ENCODE measurements around the gene LYAR.

LYAR gene

DNA sequence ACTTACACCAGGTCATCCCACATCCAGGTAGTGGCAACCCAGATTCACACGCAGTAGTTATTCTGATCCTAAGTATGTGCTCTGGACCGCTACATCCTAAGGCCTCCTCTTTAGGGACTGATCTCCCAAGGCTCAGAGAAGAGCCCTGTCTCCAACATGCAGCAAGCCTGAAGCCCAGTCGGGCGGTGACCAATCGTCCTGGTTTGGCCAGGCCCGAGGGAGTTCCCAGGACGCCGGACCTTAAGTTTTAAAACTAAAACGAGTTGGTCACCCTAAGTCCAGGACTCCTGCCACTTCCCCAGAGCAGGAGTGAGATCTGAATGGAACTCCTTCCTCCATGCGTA is 385 bp downstream of the LYAR start:
- H2AFZ ChIP-seq (ENCODE audit: low read length): no peak overlapping the region
- no peak overlapping the region for H3K27ac ChIP-seq (ENCODE audit: low read depth, low read length, poor library complexity, severe bottlenecking)
- no peaks in the 10 kb centered on the region for H3K9me2 ChIP-seq (ENCODE audit: low read depth, low read length)
- TF ChIP-seq EZH2 (IDR thresholded peaks at IDR 0.05; ENCODE audit: borderline replicate concordance, low read length): no peak
- TF ChIP-seq, protein P1, sequence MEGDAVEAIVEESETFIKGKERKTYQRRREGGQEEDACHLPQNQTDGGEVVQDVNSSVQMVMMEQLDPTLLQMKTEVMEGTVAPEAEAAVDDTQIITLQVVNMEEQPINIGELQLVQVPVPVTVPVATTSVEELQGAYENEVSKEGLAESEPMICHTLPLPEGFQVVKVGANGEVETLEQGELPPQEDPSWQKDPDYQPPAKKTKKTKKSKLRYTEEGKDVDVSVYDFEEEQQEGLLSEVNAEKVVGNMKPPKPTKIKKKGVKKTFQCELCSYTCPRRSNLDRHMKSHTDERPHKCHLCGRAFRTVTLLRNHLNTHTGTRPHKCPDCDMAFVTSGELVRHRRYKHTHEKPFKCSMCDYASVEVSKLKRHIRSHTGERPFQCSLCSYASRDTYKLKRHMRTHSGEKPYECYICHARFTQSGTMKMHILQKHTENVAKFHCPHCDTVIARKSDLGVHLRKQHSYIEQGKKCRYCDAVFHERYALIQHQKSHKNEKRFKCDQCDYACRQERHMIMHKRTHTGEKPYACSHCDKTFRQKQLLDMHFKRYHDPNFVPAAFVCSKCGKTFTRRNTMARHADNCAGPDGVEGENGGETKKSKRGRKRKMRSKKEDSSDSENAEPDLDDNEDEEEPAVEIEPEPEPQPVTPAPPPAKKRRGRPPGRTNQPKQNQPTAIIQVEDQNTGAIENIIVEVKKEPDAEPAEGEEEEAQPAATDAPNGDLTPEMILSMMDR (IDR thresholded peaks at IDR 0.05; ENCODE audit: low read length): no peak
- no peaks in the 10 kb centered on the region for H3K27me3 ChIP-seq (ENCODE audit: insufficient read depth, low read length)
- no peaks in the 10 kb centered on the region for H4K20me1 ChIP-seq (ENCODE audit: insufficient read depth, low read length)
- H3K9me3 ChIP-seq (ENCODE audit: low read length): no peaks in the 10 kb centered on the region
- H3K9ac ChIP-seq (ENCODE audit: low read length): peak overlapping the region; percentile 99
- peaks cover 22% of the 10 kb centered on the region for H3K79me2 ChIP-seq (ENCODE audit: insufficient read depth, low read length)
- peaks cover 23% of the 10 kb centered on the region for H3K36me3 ChIP-seq (ENCODE audit: insufficient read depth, low read length)
- peak overlapping the region; percentile 100 for H3K4me3 ChIP-seq (ENCODE audit: low read depth, low read length, poor library complexity, severe bottlenecking)
- H3K4me2 ChIP-seq (ENCODE audit: low read length): peak overlapping the region; percentile 97
- H3F3A ChIP-seq (ENCODE audit: insufficient read depth, low read length): no peaks in the 10 kb centered on the region
- peaks cover 34% of the 10 kb centered on the region for H3K4me1 ChIP-seq (ENCODE audit: insufficient read depth, low read length, severe bottlenecking)

DNA sequence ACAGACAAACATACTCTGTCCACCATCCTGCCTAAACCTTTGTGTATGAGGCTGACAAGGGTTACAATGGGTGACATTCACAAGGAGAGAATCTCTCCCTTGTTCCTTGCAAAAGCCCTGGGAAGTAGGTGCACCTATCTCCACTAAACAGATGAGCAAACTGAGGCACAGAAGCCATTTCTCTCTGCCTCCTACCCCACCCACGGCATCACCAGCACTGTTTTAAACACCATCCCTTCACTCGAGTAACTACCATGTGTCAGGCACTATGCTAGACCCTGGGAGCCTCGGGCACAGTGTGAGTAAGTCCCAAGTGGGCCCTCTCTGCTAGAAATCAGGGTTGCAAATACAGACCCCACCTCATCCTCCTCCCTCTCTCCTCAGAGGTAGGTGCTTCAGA is 899 bp downstream of the LYAR start:
- H3K9me2 ChIP-seq (ENCODE audit: low read depth, low read length): no peaks in the 10 kb centered on the region
- peaks cover 22% of the 10 kb centered on the region for H3K79me2 ChIP-seq (ENCODE audit: insufficient read depth, low read length)
- H3K36me3 ChIP-seq (ENCODE audit: insufficient read depth, low read length): peaks cover 28% of the 10 kb centered on the region
- H3K4me3 ChIP-seq (ENCODE audit: low read depth, low read length, poor library complexity, severe bottlenecking): peak overlapping the region; percentile 100
- H4K20me1 ChIP-seq (ENCODE audit: insufficient read depth, low read length): no peaks in the 10 kb centered on the region
- peaks cover 39% of the 10 kb centered on the region for H3K4me1 ChIP-seq (ENCODE audit: insufficient read depth, low read length, severe bottlenecking)
- no peaks in the 10 kb centered on the region for H3K27me3 ChIP-seq (ENCODE audit: insufficient read depth, low read length)
- no peaks in the 10 kb centered on the region for H3F3A ChIP-seq (ENCODE audit: insufficient read depth, low read length)
- no peak overlapping the region for H3K27ac ChIP-seq (ENCODE audit: low read depth, low read length, poor library complexity, severe bottlenecking)
- H3K9me3 ChIP-seq (ENCODE audit: low read length): no peaks in the 10 kb centered on the region
- H3K9ac ChIP-seq (ENCODE audit: low read length): peak overlapping the region; percentile 99
- H2AFZ ChIP-seq (ENCODE audit: low read length): no peak overlapping the region
- TF ChIP-seq, protein P1 (IDR thresholded peaks at IDR 0.05; ENCODE audit: low read length): no peak
- no peak for TF ChIP-seq EZH2 (IDR thresholded peaks at IDR 0.05; ENCODE audit: borderline replicate concordance, low read length)
- H3K4me2 ChIP-seq (ENCODE audit: low read length): peak overlapping the region; percentile 97

DNA sequence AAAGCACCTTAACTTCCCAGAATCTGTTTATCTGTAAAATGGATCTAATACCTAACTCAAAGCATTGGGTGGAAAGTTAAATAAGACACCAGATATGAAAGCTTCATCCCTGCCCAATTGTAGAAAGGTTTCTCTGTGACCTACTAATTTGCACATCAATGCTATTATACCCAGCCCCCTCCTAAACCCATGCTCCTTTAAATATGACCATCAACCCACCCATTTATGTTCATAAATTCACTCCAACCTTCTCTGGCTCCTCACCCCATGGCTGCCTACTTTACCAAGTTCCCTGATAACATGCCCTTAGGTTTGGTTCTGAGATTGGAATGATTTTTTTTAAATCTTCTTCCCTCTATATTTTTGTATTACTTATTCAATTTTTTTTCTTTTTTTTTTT is 1.9 kb downstream of the LYAR start:
- no peak overlapping the region for H3K9ac ChIP-seq (ENCODE audit: low read length)
- H3K9me3 ChIP-seq (ENCODE audit: low read length): no peaks in the 10 kb centered on the region
- peaks cover 39% of the 10 kb centered on the region for H3K4me1 ChIP-seq (ENCODE audit: insufficient read depth, low read length, severe bottlenecking)
- TF ChIP-seq, protein P1 (IDR thresholded peaks at IDR 0.05; ENCODE audit: low read length): no peak
- no peak for TF ChIP-seq EZH2 (IDR thresholded peaks at IDR 0.05; ENCODE audit: borderline replicate concordance, low read length)
- no peaks in the 10 kb centered on the region for H3K27me3 ChIP-seq (ENCODE audit: insufficient read depth, low read length)
- peaks cover 37% of the 10 kb centered on the region for H3K36me3 ChIP-seq (ENCODE audit: insufficient read depth, low read length)
- no peak overlapping the region for H3K4me2 ChIP-seq (ENCODE audit: low read length)
- peaks cover 22% of the 10 kb centered on the region for H3K79me2 ChIP-seq (ENCODE audit: insufficient read depth, low read length)
- no peak overlapping the region for H3K27ac ChIP-seq (ENCODE audit: low read depth, low read length, poor library complexity, severe bottlenecking)
- H2AFZ ChIP-seq (ENCODE audit: low read length): no peak overlapping the region
- H3K9me2 ChIP-seq (ENCODE audit: low read depth, low read length): no peaks in the 10 kb centered on the region
- no peaks in the 10 kb centered on the region for H3F3A ChIP-seq (ENCODE audit: insufficient read depth, low read length)
- no peaks in the 10 kb centered on the region for H4K20me1 ChIP-seq (ENCODE audit: insufficient read depth, low read length)
- no peak overlapping the region for H3K4me3 ChIP-seq (ENCODE audit: low read depth, low read length, poor library complexity, severe bottlenecking)

Data from OCI-LY1 (cell line).